Nephron progenitor cell (in vitro differentiated cells): ENCODE measurements around the gene GLMN.

ENCODE experiments used
- DNase-seq: peaks from one replicate; pipeline ENCODE4 v3.0.0; 2021
- H3K27ac Mint-ChIP-seq: 2 replicates; pipeline ENCODE4 v1.8.0; 2021; ENCODE audit warnings: mild to moderate bottlenecking, moderate library complexity, mixed read lengths
- H3K27me3 Mint-ChIP-seq: 2 replicates; pipeline ENCODE4 v1.8.0; 2021; ENCODE audit warnings: mild to moderate bottlenecking, low read depth, mixed read lengths; ENCODE audit not compliant: poor library complexity
- H3K36me3 Mint-ChIP-seq: 2 replicates; pipeline ENCODE4 v1.8.0; 2021; ENCODE audit warnings: low read depth, mixed read lengths
- H3K4me1 Mint-ChIP-seq: 2 replicates; pipeline ENCODE4 v1.8.0; 2021; ENCODE audit warnings: mixed read lengths
- H3K4me3 Mint-ChIP-seq: 2 replicates; pipeline ENCODE4 v1.8.0; 2021; ENCODE audit warnings: mild to moderate bottlenecking, moderate library complexity, mixed read lengths
- H3K9me3 Mint-ChIP-seq: 2 replicates; pipeline ENCODE4 v1.8.0; 2021; ENCODE audit warnings: mild to moderate bottlenecking, moderate library complexity, mixed read lengths
- TF ChIP-seq, protein P1 (sequence below): fragments of 200-600 bp; sonication (generic); IDR thresholded peaks from 2 replicates; pipeline ENCODE4 v1.5.0; 2021; ENCODE audit warnings: antibody characterized with exemption

Gene GLMN

DNA sequence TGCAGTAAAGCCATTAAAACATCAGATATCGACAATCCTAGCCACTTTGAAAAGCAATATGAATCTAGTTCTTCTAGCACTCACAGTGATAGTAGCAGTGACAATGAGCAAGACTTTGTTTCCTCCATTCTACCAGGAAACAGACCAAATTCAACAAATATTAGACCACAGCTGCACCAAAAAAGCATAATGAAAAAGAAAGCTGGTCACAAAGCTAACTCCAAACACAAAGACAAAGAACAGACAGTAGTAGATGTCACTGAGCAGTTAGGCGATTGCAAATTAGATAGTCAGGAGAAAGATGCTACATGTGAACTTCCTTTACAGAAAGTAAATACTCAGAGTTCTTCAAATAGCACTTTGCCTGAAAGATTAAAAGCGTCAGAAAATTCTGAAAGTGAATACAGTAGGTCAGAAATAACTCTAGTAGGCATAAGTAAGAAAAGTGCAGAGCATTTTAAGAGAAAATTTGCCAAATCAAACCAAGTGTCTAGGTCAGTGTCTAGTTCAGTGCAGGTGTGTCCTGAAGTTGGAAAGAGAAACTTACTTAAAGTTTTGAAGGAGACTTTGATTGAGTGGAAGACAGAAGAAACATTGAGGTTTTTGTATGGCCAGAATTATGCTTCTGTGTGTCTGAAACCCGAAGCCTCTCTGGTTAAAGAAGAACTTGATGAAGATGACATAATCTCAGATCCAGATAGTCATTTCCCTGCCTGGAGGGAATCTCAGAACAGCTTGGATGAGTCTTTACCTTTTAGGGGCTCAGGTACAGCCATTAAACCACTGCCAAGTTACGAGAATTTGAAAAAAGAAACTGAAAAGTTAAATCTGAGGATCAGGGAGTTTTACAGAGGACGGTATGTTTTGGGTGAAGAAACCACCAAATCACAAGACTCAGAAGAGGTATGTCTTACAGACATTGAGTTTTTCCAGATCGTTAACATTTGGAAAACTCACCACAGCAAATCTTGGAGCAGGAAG lies 25.0 kb upstream of the GLMN start:
- Mint-ChIP-seq H3K36me3 (peaks cover 77% of the 10 kb centered on the region), H3K4me3 (no peak overlapping the region), H3K4me1 (no peaks in the 10 kb centered on the region), H3K9me3 (peaks cover 40% of the 10 kb centered on the region), H3K27me3 (peaks cover under 1% of the 10 kb centered on the region), H3K27ac (no peak overlapping the region)
- DNase-seq = no peak
- TF ChIP-seq, protein P1, sequence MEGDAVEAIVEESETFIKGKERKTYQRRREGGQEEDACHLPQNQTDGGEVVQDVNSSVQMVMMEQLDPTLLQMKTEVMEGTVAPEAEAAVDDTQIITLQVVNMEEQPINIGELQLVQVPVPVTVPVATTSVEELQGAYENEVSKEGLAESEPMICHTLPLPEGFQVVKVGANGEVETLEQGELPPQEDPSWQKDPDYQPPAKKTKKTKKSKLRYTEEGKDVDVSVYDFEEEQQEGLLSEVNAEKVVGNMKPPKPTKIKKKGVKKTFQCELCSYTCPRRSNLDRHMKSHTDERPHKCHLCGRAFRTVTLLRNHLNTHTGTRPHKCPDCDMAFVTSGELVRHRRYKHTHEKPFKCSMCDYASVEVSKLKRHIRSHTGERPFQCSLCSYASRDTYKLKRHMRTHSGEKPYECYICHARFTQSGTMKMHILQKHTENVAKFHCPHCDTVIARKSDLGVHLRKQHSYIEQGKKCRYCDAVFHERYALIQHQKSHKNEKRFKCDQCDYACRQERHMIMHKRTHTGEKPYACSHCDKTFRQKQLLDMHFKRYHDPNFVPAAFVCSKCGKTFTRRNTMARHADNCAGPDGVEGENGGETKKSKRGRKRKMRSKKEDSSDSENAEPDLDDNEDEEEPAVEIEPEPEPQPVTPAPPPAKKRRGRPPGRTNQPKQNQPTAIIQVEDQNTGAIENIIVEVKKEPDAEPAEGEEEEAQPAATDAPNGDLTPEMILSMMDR = no peak

DNA sequence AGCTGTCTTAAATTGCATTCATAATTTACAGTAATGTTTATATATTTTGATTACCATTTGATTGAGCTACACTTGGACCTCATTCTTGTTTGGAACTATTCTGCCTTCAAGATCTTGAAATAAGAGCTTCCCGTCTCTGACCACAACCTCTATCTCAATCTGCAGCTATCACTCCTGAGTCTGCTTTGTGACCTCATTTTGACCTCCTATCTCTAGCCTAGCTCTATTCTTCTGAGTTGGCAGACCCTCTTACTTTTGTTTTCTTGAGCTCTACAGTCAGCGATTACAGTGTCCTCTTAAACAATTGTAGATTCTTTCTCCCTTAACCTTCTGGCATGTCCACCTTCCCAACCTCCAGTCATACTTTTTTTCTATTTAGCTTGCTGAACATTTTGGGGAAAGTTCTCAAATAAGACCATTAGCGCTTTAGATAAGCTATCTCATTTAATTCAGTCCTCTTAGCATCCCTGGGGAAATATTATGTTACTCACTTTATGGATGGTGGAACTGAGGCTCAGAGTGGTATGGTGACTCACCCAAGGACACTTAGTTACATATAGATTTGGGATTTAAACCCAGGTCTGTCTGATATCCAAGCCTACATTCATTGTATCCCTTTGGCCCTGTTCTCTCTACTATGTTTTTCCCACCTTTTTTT lies 19.2 kb upstream of the GLMN start:
- H3K36me3 Mint-ChIP-seq = peaks cover 66% of the 10 kb centered on the region
- H3K27ac Mint-ChIP-seq = no peak overlapping the region
- no peak overlapping the region for H3K4me3 Mint-ChIP-seq
- peaks cover 6% of the 10 kb centered on the region for H3K4me1 Mint-ChIP-seq
- H3K9me3 Mint-ChIP-seq = no peaks in the 10 kb centered on the region
- no peaks in the 10 kb centered on the region for H3K27me3 Mint-ChIP-seq
- DNase-seq = no peak
- TF ChIP-seq, protein P1 = no peak

DNA sequence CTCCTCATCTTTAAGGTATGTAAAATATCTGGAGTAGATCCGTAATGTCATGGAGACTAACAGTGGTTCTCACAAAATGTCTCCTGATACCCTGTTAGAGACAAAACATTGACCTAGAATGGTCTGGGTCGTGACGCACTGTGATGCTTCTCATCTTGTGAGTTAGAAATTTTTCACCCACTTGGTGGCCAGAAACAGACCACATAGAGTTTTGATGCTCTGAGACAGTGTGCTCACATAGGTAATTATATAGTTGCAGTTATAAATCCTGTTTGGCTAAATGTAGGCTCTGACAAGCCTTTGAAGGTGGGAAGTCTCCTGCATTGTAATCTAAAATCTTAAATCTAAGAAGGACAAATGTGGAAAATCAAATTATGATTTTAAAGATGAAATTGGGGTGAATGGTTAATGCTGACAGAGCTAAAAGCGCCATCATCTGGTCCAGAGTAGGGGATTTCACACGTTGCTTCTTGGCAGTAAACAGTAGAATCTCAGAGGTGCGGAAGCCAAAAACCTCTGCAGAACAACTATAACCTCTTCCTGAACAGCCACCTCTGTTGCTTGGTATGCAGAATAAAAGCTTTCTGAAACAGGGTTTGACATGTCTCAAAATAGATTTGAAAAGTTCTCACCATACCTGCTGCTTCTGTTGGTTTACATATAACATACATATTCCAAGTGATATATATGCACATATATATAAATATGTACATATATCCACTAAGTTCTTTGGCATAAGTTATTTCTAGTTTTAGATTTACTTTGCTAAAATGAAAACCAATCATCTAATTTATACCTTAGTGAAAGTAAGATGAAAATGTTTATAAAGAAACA lies 17.2 kb upstream of the GLMN start:
- Mint-ChIP-seq H3K36me3 (peaks cover 72% of the 10 kb centered on the region), H3K4me1 (peaks cover 6% of the 10 kb centered on the region), H3K27me3 (no peaks in the 10 kb centered on the region), H3K27ac (no peak overlapping the region), H3K9me3 (no peaks in the 10 kb centered on the region), H3K4me3 (no peak overlapping the region)
- DNase-seq = no peak
- TF ChIP-seq, protein P1 = no peak

DNA sequence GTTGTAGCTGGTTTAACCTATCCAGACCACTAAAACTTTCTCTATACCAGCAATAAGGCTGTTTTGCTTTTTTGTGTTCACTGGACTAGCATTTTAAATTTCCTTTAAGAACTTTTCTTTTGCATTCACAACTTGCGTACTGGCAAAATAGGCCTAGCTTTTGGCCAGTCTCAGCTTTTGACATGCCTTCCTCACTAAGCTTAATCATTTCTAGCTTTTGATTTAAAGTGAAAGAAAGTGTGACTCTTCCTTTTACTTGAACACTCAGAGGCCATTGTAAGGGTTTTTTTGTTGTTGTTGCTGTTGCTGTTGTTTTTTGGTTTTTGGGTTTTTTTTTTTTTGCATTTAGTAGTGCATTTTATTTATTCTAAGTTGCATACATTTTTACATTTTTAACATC lies 15.2 kb upstream of the GLMN start:
- no peak overlapping the region for H3K4me3 Mint-ChIP-seq
- no peak overlapping the region for H3K27ac Mint-ChIP-seq
- H3K36me3 Mint-ChIP-seq = peaks cover 67% of the 10 kb centered on the region
- no peaks in the 10 kb centered on the region for H3K27me3 Mint-ChIP-seq
- no peak for DNase-seq
- H3K4me1 Mint-ChIP-seq = peaks cover 6% of the 10 kb centered on the region
- TF ChIP-seq, protein P1 = no peak
- no peaks in the 10 kb centered on the region for H3K9me3 Mint-ChIP-seq

DNA sequence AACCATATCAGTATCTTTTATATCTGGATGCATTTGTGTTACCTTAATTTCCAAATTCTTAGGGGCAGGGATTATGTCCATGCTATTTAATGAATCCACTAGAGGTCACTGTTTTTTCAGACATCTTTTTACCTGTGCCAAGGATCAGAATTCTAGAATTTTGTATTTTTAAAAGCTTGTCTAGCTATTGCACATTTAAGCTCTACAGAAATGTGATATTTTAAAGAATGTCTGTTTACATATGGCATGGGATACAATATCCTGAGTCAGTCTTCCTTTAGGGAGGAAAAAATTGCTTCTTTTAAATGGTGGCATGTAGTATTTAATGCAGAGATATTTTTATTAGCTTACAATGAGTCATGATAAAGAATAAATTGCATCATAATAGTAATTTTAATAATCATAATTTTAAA lies 11.4 kb upstream of the GLMN start:
- no peak overlapping the region for H3K27ac Mint-ChIP-seq
- peaks cover 72% of the 10 kb centered on the region for H3K36me3 Mint-ChIP-seq
- H3K4me3 Mint-ChIP-seq = no peak overlapping the region
- H3K9me3 Mint-ChIP-seq = no peaks in the 10 kb centered on the region
- no peaks in the 10 kb centered on the region for H3K4me1 Mint-ChIP-seq
- peaks cover 3% of the 10 kb centered on the region for H3K27me3 Mint-ChIP-seq
- TF ChIP-seq, protein P1 = peak; percentile 57
- DNase-seq = no peak
